WTC11 (cell line): ENCODE data around the gene TRAF2. TPM values are rescaled to one million over a fixed set of nuclear protein-coding genes. Genes with fewer than 3 reads are reported as not detected.

Experiments
- CBFB ChIP-seq: sonication (generic); formaldehyde crosslinking; IDR thresholded peaks from 2 replicates; pipeline ENCODE4 v1.8.1; 2022; ENCODE audit warnings: mild to moderate bottlenecking, low read depth, missing genetic modification reagents
- FOXJ3 ChIP-seq: sonication (generic); formaldehyde crosslinking; IDR thresholded peaks from 2 replicates; pipeline ENCODE4 v1.9.0; 2021; ENCODE audit warnings: missing genetic modification reagents, mild to moderate bottlenecking, borderline replicate concordance
- FOXP1 ChIP-seq: sonication (generic); formaldehyde crosslinking; IDR thresholded peaks from 2 replicates; pipeline ENCODE4 v1.8.0; 2022; ENCODE audit warnings: missing genetic modification reagents, mild to moderate bottlenecking, moderate library complexity, borderline replicate concordance
- MXD4 ChIP-seq: fragments of 250-450 bp; sonication (Bioruptor Pico); IDR thresholded peaks from 2 replicates; pipeline ENCODE4 v1.8.0; 2021; ENCODE audit warnings: mild to moderate bottlenecking, moderate library complexity, borderline replicate concordance
- MYBL2 ChIP-seq: sonication (generic); formaldehyde crosslinking; IDR thresholded peaks from 2 replicates; pipeline ENCODE4 v1.8.1; 2023; ENCODE audit warnings: mild to moderate bottlenecking, moderate library complexity, missing genetic modification reagents
- SMAD3 ChIP-seq: sonication (generic); formaldehyde crosslinking; IDR thresholded peaks from 2 replicates; pipeline ENCODE4 v1.8.0; 2022; ENCODE audit warnings: missing genetic modification reagents, mild to moderate bottlenecking, borderline replicate concordance
- SOX15 ChIP-seq: fragments of 250-450 bp; sonication (Bioruptor Pico); IDR thresholded peaks from 2 replicates; pipeline ENCODE4 v1.9.0; 2021; ENCODE audit warnings: mild to moderate bottlenecking
- SP1 ChIP-seq: sonication (generic); formaldehyde crosslinking; conservative IDR thresholded peaks from 2 replicates; pipeline ENCODE4 v1.8.1; 2022; ENCODE audit warnings: missing genetic modification reagents
- TEAD1 ChIP-seq: sonication (generic); formaldehyde crosslinking; IDR thresholded peaks from 2 replicates; pipeline ENCODE4 v1.8.0; 2022; ENCODE audit warnings: mild to moderate bottlenecking, missing genetic modification reagents
- total RNA-seq: library from RNA; stranded (reverse); gene quantifications from 3 replicates; pipeline ENCODE4 v1.2.3, GENCODE V29; 2021
- TF ChIP-seq, protein P1 (sequence below): fragments of 250-450 bp; sonication (Bioruptor Pico); IDR thresholded peaks from 2 replicates; pipeline ENCODE4 v1.9.0; 2021; ENCODE audit warnings: mild to moderate bottlenecking, borderline replicate concordance
- TF ChIP-seq, protein P2 (sequence below): fragments of 250-450 bp; sonication (Bioruptor Pico); IDR thresholded peaks from 2 replicates; pipeline ENCODE4 v2.1.2; 2022; ENCODE audit warnings: mild to moderate bottlenecking, moderate library complexity
- TF ChIP-seq, protein P3 (sequence below): sonication (generic); formaldehyde crosslinking; IDR thresholded peaks from 2 replicates; pipeline ENCODE4 v1.8.1; 2023; ENCODE audit warnings: mild to moderate bottlenecking, missing genetic modification reagents
- TF ChIP-seq, protein P4 (sequence below): fragments of 250-450 bp; sonication (Bioruptor Pico); conservative IDR thresholded peaks from 2 replicates; pipeline ENCODE4 v1.9.0; 2021; ENCODE audit warnings: mild to moderate bottlenecking
- TF ChIP-seq, protein P5 (sequence below): sonication (generic); formaldehyde crosslinking; IDR thresholded peaks from 2 replicates; pipeline ENCODE4 v1.8.0; 2022; ENCODE audit warnings: missing genetic modification reagents
- TF ChIP-seq, protein P6 (sequence below): sonication (generic); formaldehyde crosslinking; conservative IDR thresholded peaks from 2 replicates; pipeline ENCODE4 v1.8.1; 2023; ENCODE audit warnings: mild to moderate bottlenecking, low read depth, missing genetic modification reagents, moderate library complexity
- TF ChIP-seq, protein P7 (sequence below): sonication (generic); formaldehyde crosslinking; IDR thresholded peaks from 2 replicates; pipeline ENCODE4 v1.8.0; 2022; ENCODE audit warnings: mild to moderate bottlenecking, missing genetic modification reagents
- TF ChIP-seq, protein P8 (sequence below): sonication (generic); formaldehyde crosslinking; IDR thresholded peaks from 2 replicates; pipeline ENCODE4 v1.8.0; 2022; ENCODE audit warnings: mild to moderate bottlenecking, missing genetic modification reagents

Gene TRAF2
- total RNA-seq, 1 experiment from 2014 or later = 55.0 TPM

DNA sequence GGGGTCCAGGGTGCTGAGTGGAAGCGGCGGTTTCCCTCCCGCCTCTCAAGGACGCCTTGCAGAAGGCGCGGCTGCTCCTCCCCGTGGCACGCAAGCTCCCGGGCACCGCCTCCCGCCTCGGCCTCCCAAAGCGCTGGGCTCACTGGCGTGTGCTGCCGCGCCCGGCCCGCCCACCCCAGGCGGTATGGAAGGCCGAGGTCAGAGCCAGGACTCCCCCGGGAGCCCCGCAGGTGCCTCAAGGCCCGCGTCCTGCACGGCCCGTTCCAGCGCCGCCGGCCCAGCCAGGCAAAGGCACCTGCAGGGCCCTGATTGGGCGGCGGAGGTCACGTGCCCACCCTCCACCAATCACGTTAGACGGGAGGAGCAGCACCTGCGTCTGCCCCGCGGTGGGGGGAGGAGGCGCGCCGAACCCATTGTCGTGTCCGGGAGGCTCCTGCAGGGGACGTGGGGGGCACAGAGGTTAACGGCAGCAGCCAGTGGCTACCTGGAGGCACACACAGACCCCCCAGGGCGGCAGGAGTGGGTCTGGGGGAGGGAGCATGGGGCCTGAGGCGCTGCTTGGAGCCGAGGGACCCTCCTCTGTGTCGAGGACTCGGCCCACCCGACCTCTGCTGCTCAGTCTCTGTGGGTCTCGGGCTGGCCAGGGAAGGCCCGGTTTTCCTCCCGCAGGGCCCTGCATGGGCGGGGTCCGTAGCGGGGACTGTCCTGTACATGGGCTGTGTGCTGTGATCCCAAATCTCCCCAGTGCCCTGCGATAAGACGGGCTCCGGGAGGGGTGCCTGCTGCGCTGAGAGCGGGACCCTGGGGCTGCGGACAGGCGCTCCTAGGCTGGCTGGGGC lies 63.7 kb downstream of the TRAF2 start (continued):
- TF ChIP-seq, protein P1, sequence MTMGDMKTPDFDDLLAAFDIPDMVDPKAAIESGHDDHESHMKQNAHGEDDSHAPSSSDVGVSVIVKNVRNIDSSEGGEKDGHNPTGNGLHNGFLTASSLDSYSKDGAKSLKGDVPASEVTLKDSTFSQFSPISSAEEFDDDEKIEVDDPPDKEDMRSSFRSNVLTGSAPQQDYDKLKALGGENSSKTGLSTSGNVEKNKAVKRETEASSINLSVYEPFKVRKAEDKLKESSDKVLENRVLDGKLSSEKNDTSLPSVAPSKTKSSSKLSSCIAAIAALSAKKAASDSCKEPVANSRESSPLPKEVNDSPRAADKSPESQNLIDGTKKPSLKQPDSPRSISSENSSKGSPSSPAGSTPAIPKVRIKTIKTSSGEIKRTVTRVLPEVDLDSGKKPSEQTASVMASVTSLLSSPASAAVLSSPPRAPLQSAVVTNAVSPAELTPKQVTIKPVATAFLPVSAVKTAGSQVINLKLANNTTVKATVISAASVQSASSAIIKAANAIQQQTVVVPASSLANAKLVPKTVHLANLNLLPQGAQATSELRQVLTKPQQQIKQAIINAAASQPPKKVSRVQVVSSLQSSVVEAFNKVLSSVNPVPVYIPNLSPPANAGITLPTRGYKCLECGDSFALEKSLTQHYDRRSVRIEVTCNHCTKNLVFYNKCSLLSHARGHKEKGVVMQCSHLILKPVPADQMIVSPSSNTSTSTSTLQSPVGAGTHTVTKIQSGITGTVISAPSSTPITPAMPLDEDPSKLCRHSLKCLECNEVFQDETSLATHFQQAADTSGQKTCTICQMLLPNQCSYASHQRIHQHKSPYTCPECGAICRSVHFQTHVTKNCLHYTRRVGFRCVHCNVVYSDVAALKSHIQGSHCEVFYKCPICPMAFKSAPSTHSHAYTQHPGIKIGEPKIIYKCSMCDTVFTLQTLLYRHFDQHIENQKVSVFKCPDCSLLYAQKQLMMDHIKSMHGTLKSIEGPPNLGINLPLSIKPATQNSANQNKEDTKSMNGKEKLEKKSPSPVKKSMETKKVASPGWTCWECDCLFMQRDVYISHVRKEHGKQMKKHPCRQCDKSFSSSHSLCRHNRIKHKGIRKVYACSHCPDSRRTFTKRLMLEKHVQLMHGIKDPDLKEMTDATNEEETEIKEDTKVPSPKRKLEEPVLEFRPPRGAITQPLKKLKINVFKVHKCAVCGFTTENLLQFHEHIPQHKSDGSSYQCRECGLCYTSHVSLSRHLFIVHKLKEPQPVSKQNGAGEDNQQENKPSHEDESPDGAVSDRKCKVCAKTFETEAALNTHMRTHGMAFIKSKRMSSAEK = no peak
- TF ChIP-seq TEAD1 (CRISPR knock-in tag) = no peak
- TF ChIP-seq, protein P2, sequence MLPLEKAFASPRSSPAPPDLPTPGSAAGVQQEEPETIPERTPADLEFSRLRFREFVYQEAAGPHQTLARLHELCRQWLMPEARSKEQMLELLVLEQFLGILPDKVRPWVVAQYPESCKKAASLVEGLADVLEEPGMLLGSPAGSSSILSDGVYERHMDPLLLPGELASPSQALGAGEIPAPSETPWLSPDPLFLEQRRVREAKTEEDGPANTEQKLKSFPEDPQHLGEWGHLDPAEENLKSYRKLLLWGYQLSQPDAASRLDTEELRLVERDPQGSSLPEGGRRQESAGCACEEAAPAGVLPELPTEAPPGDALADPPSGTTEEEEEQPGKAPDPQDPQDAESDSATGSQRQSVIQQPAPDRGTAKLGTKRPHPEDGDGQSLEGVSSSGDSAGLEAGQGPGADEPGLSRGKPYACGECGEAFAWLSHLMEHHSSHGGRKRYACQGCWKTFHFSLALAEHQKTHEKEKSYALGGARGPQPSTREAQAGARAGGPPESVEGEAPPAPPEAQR = no peak
- TF ChIP-seq, protein P3, sequence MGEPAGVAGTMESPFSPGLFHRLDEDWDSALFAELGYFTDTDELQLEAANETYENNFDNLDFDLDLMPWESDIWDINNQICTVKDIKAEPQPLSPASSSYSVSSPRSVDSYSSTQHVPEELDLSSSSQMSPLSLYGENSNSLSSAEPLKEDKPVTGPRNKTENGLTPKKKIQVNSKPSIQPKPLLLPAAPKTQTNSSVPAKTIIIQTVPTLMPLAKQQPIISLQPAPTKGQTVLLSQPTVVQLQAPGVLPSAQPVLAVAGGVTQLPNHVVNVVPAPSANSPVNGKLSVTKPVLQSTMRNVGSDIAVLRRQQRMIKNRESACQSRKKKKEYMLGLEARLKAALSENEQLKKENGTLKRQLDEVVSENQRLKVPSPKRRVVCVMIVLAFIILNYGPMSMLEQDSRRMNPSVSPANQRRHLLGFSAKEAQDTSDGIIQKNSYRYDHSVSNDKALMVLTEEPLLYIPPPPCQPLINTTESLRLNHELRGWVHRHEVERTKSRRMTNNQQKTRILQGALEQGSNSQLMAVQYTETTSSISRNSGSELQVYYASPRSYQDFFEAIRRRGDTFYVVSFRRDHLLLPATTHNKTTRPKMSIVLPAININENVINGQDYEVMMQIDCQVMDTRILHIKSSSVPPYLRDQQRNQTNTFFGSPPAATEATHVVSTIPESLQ (CRISPR knock-in tag) = no peak
- TF ChIP-seq SMAD3 (CRISPR knock-in tag) = no peak
- peak; percentile 56; the same call in 1 of the 2 replicates for TF ChIP-seq FOXP1
- TF ChIP-seq, protein P4, sequence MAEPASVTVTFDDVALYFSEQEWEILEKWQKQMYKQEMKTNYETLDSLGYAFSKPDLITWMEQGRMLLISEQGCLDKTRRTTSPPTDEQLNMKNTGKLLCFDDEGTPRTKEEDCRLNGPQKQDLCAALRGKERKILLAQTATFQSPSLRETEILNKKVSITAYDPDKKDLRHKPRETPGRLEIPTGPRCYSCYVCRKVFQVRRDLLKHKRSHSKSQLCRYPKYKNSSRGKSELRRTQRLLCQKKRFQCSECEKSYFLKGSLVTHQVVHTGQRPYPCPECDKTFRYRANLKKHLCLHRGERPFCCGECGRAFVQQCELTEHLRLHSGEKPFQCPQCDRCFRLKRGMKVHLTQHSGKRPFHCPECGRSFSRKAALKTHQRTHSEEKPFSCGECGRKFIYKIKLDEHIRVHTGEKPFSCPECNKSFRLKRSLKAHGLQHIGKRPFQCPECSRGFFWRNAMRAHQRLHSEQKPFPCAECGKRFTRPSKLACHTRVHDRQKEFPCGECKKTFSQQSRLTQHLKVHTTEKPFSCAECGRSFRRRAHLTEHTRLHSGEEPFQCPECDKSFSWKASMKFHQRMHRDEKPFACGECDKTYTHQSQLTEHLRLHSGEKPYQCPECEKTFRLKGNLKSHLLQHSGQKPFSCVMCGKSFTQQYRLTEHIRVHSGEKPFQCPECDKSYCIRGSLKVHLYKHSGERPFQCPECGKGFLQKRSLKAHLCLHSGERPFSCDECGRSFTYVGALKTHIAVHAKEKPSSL (CRISPR knock-in tag) = no peak
- TF ChIP-seq, protein P5, sequence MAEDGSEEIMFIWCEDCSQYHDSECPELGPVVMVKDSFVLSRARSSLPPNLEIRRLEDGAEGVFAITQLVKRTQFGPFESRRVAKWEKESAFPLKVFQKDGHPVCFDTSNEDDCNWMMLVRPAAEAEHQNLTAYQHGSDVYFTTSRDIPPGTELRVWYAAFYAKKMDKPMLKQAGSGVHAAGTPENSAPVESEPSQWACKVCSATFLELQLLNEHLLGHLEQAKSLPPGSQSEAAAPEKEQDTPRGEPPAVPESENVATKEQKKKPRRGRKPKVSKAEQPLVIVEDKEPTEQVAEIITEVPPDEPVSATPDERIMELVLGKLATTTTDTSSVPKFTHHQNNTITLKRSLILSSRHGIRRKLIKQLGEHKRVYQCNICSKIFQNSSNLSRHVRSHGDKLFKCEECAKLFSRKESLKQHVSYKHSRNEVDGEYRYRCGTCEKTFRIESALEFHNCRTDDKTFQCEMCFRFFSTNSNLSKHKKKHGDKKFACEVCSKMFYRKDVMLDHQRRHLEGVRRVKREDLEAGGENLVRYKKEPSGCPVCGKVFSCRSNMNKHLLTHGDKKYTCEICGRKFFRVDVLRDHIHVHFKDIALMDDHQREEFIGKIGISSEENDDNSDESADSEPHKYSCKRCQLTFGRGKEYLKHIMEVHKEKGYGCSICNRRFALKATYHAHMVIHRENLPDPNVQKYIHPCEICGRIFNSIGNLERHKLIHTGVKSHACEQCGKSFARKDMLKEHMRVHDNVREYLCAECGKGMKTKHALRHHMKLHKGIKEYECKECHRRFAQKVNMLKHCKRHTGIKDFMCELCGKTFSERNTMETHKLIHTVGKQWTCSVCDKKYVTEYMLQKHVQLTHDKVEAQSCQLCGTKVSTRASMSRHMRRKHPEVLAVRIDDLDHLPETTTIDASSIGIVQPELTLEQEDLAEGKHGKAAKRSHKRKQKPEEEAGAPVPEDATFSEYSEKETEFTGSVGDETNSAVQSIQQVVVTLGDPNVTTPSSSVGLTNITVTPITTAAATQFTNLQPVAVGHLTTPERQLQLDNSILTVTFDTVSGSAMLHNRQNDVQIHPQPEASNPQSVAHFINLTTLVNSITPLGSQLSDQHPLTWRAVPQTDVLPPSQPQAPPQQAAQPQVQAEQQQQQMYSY = no peak
- TF ChIP-seq MXD4 (CRISPR knock-in tag) = no peak
- no peak for TF ChIP-seq SOX15 (CRISPR knock-in tag)
- peak; percentile 57; the same call in 1 of the 2 replicates for TF ChIP-seq MYBL2 (CRISPR knock-in tag)
- TF ChIP-seq, protein P6, sequence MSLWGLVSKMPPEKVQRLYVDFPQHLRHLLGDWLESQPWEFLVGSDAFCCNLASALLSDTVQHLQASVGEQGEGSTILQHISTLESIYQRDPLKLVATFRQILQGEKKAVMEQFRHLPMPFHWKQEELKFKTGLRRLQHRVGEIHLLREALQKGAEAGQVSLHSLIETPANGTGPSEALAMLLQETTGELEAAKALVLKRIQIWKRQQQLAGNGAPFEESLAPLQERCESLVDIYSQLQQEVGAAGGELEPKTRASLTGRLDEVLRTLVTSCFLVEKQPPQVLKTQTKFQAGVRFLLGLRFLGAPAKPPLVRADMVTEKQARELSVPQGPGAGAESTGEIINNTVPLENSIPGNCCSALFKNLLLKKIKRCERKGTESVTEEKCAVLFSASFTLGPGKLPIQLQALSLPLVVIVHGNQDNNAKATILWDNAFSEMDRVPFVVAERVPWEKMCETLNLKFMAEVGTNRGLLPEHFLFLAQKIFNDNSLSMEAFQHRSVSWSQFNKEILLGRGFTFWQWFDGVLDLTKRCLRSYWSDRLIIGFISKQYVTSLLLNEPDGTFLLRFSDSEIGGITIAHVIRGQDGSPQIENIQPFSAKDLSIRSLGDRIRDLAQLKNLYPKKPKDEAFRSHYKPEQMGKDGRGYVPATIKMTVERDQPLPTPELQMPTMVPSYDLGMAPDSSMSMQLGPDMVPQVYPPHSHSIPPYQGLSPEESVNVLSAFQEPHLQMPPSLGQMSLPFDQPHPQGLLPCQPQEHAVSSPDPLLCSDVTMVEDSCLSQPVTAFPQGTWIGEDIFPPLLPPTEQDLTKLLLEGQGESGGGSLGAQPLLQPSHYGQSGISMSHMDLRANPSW (CRISPR knock-in tag) = no peak
- no peak for TF ChIP-seq CBFB (CRISPR knock-in tag)
- TF ChIP-seq SP1 (CRISPR knock-in tag) = peak; percentile 80; the same call in 1 of the 2 replicates
- no peak for TF ChIP-seq FOXJ3 (CRISPR knock-in tag)
- TF ChIP-seq, protein P7, sequence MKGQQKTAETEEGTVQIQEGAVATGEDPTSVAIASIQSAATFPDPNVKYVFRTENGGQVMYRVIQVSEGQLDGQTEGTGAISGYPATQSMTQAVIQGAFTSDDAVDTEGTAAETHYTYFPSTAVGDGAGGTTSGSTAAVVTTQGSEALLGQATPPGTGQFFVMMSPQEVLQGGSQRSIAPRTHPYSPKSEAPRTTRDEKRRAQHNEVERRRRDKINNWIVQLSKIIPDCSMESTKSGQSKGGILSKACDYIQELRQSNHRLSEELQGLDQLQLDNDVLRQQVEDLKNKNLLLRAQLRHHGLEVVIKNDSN = peak; percentile 99
- TF ChIP-seq, protein P8, sequence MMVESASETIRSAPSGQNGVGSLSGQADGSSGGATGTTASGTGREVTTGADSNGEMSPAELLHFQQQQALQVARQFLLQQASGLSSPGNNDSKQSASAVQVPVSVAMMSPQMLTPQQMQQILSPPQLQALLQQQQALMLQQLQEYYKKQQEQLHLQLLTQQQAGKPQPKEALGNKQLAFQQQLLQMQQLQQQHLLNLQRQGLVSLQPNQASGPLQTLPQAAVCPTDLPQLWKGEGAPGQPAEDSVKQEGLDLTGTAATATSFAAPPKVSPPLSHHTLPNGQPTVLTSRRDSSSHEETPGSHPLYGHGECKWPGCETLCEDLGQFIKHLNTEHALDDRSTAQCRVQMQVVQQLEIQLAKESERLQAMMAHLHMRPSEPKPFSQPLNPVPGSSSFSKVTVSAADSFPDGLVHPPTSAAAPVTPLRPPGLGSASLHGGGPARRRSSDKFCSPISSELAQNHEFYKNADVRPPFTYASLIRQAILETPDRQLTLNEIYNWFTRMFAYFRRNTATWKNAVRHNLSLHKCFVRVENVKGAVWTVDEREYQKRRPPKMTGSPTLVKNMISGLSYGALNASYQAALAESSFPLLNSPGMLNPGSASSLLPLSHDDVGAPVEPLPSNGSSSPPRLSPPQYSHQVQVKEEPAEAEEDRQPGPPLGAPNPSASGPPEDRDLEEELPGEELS (CRISPR knock-in tag) = peak; percentile 44; the same call in 1 of the 2 replicates
